Peyer's patch (tissue), 4 donors: ENCODE data around the gene TTYH2. TPM values are rescaled to one million over a fixed set of nuclear protein-coding genes. Genes with fewer than 3 reads are reported as not detected.

Source experiments
- DNase-seq, 3 donors: peaks; one replicate each; pipeline ENCODE4 v3.0.0-alpha.2; 2017 to 2019
- H3K27ac ChIP-seq, 4 donors: fragments of 200-600 bp; sonication (generic); one replicate each; pipeline ENCODE4 v1.5.1; 2016 to 2019
- H3K27me3 ChIP-seq, 2 donors: fragments of 200-600 bp; sonication (generic); one replicate each; pipeline ENCODE4 v1.5.1; 2019
- H3K36me3 ChIP-seq, 3 donors: fragments of 200-600 bp; sonication (generic); one replicate each; pipeline ENCODE4 v1.5.1; 2016 to 2019
- H3K4me1 ChIP-seq, 4 donors: fragments of 200-600 bp; sonication (generic); one replicate each; pipeline ENCODE4 v1.5.1; 2016 to 2019
- H3K4me3 ChIP-seq, 4 donors: fragments of 200-600 bp; sonication (generic); 1 replicate in 3 of 4; 2 replicates in 1 of 4; pipeline ENCODE4 v1.5.1; 2016 to 2019; ENCODE audit warnings: mild to moderate bottlenecking in 1 of 4
- H3K9me3 ChIP-seq, 4 donors: fragments of 200-600 bp; sonication (generic); one replicate each; pipeline ENCODE4 v1.5.1; 2016 to 2019; ENCODE audit warnings: mild to moderate bottlenecking in 1 of 4
- POLR2A ChIP-seq, 2 donors: fragments of 450-650 bp; IDR thresholded peaks; one replicate each; pipeline ENCODE4 v1.5.1; 2017; ENCODE audit warnings: antibody characterized with exemption in 2 of 2, mild to moderate bottlenecking in 2 of 2, moderate library complexity in 2 of 2
- total RNA-seq, 4 donors: library from RNA; depleted of rRNA; stranded (reverse); fragments of >200 nt; gene quantifications; one replicate each; pipeline ENCODE4 v1.1.0, GENCODE V29; 2016
- TF ChIP-seq, protein P1 (sequence below), 6 experiments: fragments of 450-650 bp in 4 of 6; fragments of 200-600 bp in 2 of 6; sonication (generic) in 1 of 6; IDR thresholded peaks; one replicate each; pipeline ENCODE4 v1.5.1; 2017 to 2019; ENCODE audit warnings: antibody characterized with exemption in 6 of 6, mild to moderate bottlenecking in 3 of 6, moderate library complexity in 1 of 6

Gene TTYH2
- total RNA-seq, 4 donors from 2014 or later, result 1.2 to 24.8 (median 3.1) TPM

DNA sequence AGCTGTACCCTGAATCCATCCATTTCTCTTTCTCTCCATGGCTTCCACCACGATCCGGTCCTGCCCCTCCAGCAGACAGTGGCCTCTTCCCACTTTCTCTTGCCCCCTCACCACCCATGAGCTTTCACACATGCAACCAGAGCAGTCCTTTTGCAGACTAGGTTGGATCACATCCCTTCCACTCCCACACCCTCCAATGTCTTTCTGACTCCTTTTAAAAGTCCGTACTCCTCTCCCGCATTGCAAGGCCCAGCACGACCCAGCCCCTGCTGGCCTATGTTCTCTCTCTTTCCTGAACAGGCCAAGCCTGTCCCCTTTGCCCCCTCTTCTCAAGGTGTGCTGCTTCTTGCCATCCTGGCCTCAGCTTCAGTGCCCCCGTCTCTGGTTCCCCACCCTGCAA is 38.2 kb downstream of the TTYH2 start:
- H3K27me3 ChIP-seq, result no peaks in the 10 kb centered on the region
- H3K27ac ChIP-seq, result no peak overlapping the region
- TF ChIP-seq POLR2A (IDR thresholded peaks at IDR 0.05), result no peak
- TF ChIP-seq, protein P1, sequence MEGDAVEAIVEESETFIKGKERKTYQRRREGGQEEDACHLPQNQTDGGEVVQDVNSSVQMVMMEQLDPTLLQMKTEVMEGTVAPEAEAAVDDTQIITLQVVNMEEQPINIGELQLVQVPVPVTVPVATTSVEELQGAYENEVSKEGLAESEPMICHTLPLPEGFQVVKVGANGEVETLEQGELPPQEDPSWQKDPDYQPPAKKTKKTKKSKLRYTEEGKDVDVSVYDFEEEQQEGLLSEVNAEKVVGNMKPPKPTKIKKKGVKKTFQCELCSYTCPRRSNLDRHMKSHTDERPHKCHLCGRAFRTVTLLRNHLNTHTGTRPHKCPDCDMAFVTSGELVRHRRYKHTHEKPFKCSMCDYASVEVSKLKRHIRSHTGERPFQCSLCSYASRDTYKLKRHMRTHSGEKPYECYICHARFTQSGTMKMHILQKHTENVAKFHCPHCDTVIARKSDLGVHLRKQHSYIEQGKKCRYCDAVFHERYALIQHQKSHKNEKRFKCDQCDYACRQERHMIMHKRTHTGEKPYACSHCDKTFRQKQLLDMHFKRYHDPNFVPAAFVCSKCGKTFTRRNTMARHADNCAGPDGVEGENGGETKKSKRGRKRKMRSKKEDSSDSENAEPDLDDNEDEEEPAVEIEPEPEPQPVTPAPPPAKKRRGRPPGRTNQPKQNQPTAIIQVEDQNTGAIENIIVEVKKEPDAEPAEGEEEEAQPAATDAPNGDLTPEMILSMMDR (IDR thresholded peaks at IDR 0.05), result no peak
- no peaks in the 10 kb centered on the region for H3K4me1 ChIP-seq
- no peak overlapping the region for H3K4me3 ChIP-seq
- no peaks in the 10 kb centered on the region for H3K36me3 ChIP-seq
- no peaks in the 10 kb centered on the region for H3K9me3 ChIP-seq
- DNase-seq, result no peak

DNA sequence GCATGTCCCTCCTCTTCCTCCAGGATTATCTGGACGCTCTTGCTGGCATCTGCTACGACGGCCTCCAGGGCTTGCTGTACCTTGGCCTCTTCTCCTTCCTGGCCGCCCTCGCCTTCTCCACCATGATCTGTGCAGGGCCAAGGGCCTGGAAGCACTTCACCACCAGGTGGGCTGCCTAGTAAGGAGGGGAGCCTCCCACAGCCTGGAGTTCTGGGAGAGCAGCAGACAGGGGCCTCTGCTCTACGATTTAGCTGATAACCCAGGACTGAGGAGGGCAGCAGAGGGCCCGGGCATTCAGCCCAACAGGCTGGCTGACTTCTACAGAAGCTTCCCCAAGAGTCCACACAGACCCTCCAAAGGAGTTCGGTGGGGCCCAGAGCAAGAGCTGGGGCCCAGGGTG is 38.8 kb downstream of the TTYH2 start:
- H3K27ac ChIP-seq, result no peak overlapping the region
- TF ChIP-seq, protein P1 (IDR thresholded peaks at IDR 0.05), result no peak
- TF ChIP-seq POLR2A (IDR thresholded peaks at IDR 0.05), result no peak
- H3K4me1 ChIP-seq, result no peaks in the 10 kb centered on the region
- H3K27me3 ChIP-seq, result no peaks in the 10 kb centered on the region
- no peaks in the 10 kb centered on the region for H3K9me3 ChIP-seq
- no peak overlapping the region for H3K4me3 ChIP-seq
- H3K36me3 ChIP-seq, result no peaks in the 10 kb centered on the region
- DNase-seq, result no peak

DNA sequence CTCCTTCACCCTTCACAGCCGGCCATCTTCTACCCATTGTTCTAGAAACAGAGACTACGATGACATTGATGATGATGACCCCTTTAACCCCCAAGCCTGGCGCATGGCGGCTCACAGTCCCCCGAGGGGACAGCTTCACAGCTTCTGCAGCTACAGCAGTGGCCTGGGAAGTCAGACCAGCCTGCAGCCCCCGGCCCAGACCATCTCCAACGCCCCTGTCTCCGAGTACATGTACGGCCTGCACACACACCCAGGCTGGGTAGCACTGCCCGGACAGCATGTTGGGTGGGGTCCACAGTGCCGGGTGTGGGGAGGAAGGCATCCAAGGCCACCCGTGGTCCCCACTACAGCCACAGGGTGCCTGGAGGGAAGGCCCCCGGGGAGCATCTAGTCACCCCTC is 39.7 kb downstream of the TTYH2 start:
- TF ChIP-seq, protein P1 (IDR thresholded peaks at IDR 0.05), result no peak
- no peak for TF ChIP-seq POLR2A (IDR thresholded peaks at IDR 0.05)
- DNase-seq, result no peak
- Histone ChIP-seq H3K4me3 (no peak overlapping the region), H3K27me3 (no peaks in the 10 kb centered on the region), H3K36me3 (no peaks in the 10 kb centered on the region), H3K27ac (no peak overlapping the region), H3K4me1 (no peaks in the 10 kb centered on the region), H3K9me3 (no peaks in the 10 kb centered on the region)

DNA sequence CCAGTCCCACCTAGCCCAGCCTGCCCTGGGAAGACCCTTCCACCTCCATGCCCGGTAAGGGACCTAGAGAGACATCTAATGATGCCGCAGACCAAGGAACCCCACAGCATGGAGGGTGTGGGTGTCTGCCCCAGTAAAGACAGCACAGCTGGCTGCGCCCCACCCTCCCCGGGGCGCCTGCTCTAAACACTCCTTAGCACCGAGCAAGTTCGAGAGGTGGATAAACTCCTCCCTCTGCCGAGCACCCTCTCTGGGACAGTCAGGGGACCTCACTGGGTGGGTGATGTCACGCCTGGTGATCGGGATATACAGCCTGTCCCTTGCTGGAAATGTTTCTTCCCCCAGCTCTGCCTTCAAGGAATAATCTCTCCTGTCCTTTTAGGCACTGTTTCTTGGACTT is 43.9 kb downstream of the TTYH2 start:
- Histone ChIP-seq H3K27ac (no peak overlapping the region), H3K27me3 (no peaks in the 10 kb centered on the region), H3K36me3 (no peaks in the 10 kb centered on the region), H3K4me1 (no peaks in the 10 kb centered on the region), H3K4me3 (no peak overlapping the region), H3K9me3 (no peaks in the 10 kb centered on the region)
- DNase-seq, result no peak
- TF ChIP-seq, protein P1 (IDR thresholded peaks at IDR 0.05), result no peak
- no peak for TF ChIP-seq POLR2A (IDR thresholded peaks at IDR 0.05)

DNA sequence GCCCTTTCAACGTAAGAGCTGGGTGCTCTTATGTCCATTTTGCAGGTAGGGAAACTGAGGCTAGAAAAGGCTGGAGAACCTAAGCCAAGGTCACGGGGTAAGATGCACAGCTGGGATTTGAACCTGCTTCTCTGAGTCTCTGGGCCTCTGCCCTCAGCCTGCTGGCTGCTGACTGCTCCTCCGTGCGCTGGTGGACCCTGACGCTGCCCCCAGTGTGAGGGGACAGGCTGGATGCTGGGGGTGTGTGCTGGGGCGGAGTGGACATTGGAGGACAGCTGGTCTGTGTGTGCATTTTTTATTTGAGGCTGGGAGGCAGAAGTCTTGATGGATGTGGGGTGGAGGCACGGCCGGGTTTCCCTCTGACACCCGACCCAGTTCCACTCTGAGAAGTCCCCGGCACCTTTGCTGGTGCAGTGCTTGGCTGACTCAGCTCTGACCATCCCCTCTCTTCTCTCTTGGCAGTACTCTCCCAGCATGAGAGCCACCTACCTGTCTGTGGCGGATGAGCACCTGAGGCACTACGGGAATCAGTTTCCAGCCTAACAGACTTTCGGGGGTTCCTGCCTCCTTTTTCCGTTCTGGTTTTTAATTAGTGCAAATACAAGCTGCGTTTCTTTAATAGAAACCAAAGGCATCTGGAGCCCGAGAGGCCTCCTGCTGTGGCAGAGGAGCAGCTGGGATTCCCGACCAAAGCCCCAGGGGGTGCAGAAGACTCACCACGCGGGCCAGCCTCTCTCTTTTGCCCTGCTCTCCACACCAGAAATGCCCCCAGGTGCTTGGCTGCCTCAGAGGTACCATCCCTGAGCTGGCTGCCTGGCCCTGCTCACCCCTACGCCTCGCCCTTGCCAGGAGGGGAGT is 46.5 kb downstream of the TTYH2 start:
- TF ChIP-seq POLR2A (IDR thresholded peaks at IDR 0.05), result no peak
- TF ChIP-seq, protein P1 (IDR thresholded peaks at IDR 0.05), result no peak
- no peaks in the 10 kb centered on the region for H3K27me3 ChIP-seq

More for the DNA sequence above, 46.5 kb downstream of the TTYH2 start:
- Histone ChIP-seq H3K4me3 (no peak overlapping the region), H3K27ac (no peak overlapping the region), H3K4me1 (no peaks in the 10 kb centered on the region), H3K9me3 (no peaks in the 10 kb centered on the region), H3K36me3 (no peaks in the 10 kb centered on the region)
- DNase-seq, result no peak
